ENCODE measurements around the gene MAP6. TPM values are rescaled to one million over a fixed set of nuclear protein-coding genes. Genes with fewer than 3 reads are reported as not detected.

MAP6 gene
- total RNA-seq, 1 experiment from 2014 or later, result not detected

GRCh38 chr11:75706260-75706729 lies 37.5 kb upstream of the MAP6 start:
- H3K27me3 ChIP-seq (ENCODE audit: insufficient read depth, low read length), result no peaks in the 10 kb centered on the region
- DNase-seq (ENCODE audit: low read depth, low spot score), result peak; percentile 77
- no peaks in the 10 kb centered on the region for H3K79me2 ChIP-seq (ENCODE audit: insufficient read depth, low read length)
- no peaks in the 10 kb centered on the region for H4K20me1 ChIP-seq (ENCODE audit: insufficient read depth)
- TF ChIP-seq MAX (IDR thresholded peaks at IDR 0.05), result peak; percentile 77
- peak; percentile 67 for TF ChIP-seq RAD21 (IDR thresholded peaks at IDR 0.05; ENCODE audit: low read depth)
- no peak for TF ChIP-seq REST (IDR thresholded peaks at IDR 0.05; ENCODE audit: low read depth)
- peak; percentile 53; the same call in 1 of the 2 replicates for TF ChIP-seq CBX3 (IDR thresholded peaks at IDR 0.05; ENCODE audit: low read depth)
- TF ChIP-seq POLR2AphosphoS5 (IDR thresholded peaks at IDR 0.05; ENCODE audit: low read depth, low read length), result no peak
- peak; percentile 80 to 93 (median 93) for TF ChIP-seq CTCF (IDR thresholded peaks at IDR 0.05 in 2 of 3, conservative IDR thresholded peaks at IDR 0.05 in 1 of 3; ENCODE audit: borderline replicate concordance in 1 of 3, insufficient read depth in 1 of 3, low read depth in 2 of 3, low read length in 2 of 3)
- POLR2A ChIA-PET, result no interaction called here
- BruUV-seq (replicated peaks), result no TSS peak
- peak overlapping the region; percentile 56 for H3K4me2 ChIP-seq (ENCODE audit: low read length)
- H3K27ac ChIP-seq (ENCODE audit: low read depth, low read length), result no peak overlapping the region
- no peaks in the 10 kb centered on the region for H3K9me3 ChIP-seq (ENCODE audit: control insufficient read depth in 1 of 2, insufficient read depth in 1 of 2, low read depth in 1 of 2, low read length in 2 of 2)
- H3K4me3 ChIP-seq (replicated peaks in 1 of 2; ENCODE audit: low read depth in 1 of 2, low read length in 2 of 2), result no peak overlapping the region
- H3K4me1 ChIP-seq (ENCODE audit: control insufficient read depth in 1 of 2, insufficient read depth in 2 of 2, low read length in 2 of 2), result peaks cover 2 to 11% of the 10 kb centered on the region in 2 experiments; a peak in 2 of 4 replicates
- peak; percentile 100 for ATAC-seq
- intact Hi-C loops (cut with micrococcal nuclease), result loop anchor here (1.0 kb wide), 1 partner anchor 612 kb away; no protein-coding TSS in a partner anchor
- no peaks in the 10 kb centered on the region for H3K9me2 ChIP-seq (ENCODE audit: insufficient read depth)
- RAD21 ChIA-PET (ENCODE audit: low non-redundant PET in 1 of 2, low total read pairs in 2 of 2, uncharacterized antibody in 2 of 2, unreplicated experiment in 2 of 2), result no interaction called here
- no peak overlapping the region for H3K9ac ChIP-seq (ENCODE audit: low read length)
- no peaks in the 10 kb centered on the region for H3K36me3 ChIP-seq (ENCODE audit: control insufficient read depth in 1 of 2, insufficient read depth in 2 of 2, low read length in 2 of 2)
- peak overlapping the region; percentile 84 for H2AFZ ChIP-seq (ENCODE audit: low read depth, low read length, poor library complexity, severe bottlenecking)
- CTCF ChIA-PET, result interaction anchor here (0.7 to 2.1 kb wide), 13 partner anchors 8 to 613 kb away, joined by 3 to 12 read pairs (median 5); no protein-coding TSS in a partner anchor
